ENCODE data around the gene FRAS1. TPM values are rescaled to one million over a fixed set of nuclear protein-coding genes. Genes with fewer than 3 reads are reported as not detected.

The FRAS1 gene
- polyA plus RNA-seq, 2 of the 4 experiments (the other 2 are of a cell fraction) = 2.3 to 5.8 TPM

- WGBS (ENCODE audit: missing lambda C conversion rate) = 0% methylated on average over 1 of the region's 1 CpG
- Histone ChIP-seq H3K27ac (no peak overlapping the region), H3K9me3 (no peaks in the 10 kb centered on the region), H3K4me2 (no peak overlapping the region), H3K4me3 (no peak overlapping the region), H3K4me1 (no peaks in the 10 kb centered on the region)
- ATAC-seq (no peak), DNase-seq (ENCODE audit: low read depth in 1 of 2, low spot score in 1 of 2) (no peak), FAIRE-seq (no peak)
- no peak for TF ChIP-seq HOXB5 (CRISPR knock-in tag; IDR thresholded peaks at IDR 0.05)
- CTCF ChIA-PET = interaction anchor here (0.6 kb wide), 1 partner anchor 189 kb away, joined by 5 read pairs; no protein-coding TSS in a partner anchor
- POLR2A ChIA-PET = no interaction called here
Observed at GRCh38 chr4:78024085-78024484, 33.0 kb upstream of the FRAS1 start.

- Histone ChIP-seq H3K4me1 (no peaks in the 10 kb centered on the region), H3K4me2 (no peak overlapping the region), H3K9me3 (no peaks in the 10 kb centered on the region), H3K27ac (no peak overlapping the region), H3K4me3 (no peak overlapping the region)
- ChIA-PET POLR2A (no interaction called here), CTCF (interaction anchor here (0.6 kb wide), 1 partner anchor 189 kb away, joined by 5 read pairs; no protein-coding TSS in a partner anchor)
- 66% methylated on average over 3 of the region's 3 CpGs for WGBS (ENCODE audit: missing lambda C conversion rate)
- ATAC-seq (no peak), DNase-seq (ENCODE audit: low read depth in 1 of 2, low spot score in 1 of 2) (no peak), FAIRE-seq (no peak)
- TF ChIP-seq CHD2 (IDR thresholded peaks at IDR 0.05; ENCODE audit: low read length, partially characterized antibody) = no peak
- TF ChIP-seq ZC3H11A (IDR thresholded peaks at IDR 0.05) = no peak
- no peak for TF ChIP-seq ELK1 (IDR thresholded peaks at IDR 0.05; ENCODE audit: low read depth, low read length)
- TF ChIP-seq BHLHE40 (IDR thresholded peaks at IDR 0.05; ENCODE audit: low read depth, low read length) = no peak
- TF ChIP-seq SMC3 (IDR thresholded peaks at IDR 0.05) = no peak
- TF ChIP-seq POLR2A (IDR thresholded peaks at IDR 0.05; ENCODE audit: low read length) = no peak
- no peak for TF ChIP-seq BCL3 (IDR thresholded peaks at IDR 0.05)
Observed at GRCh38 chr4:78024576-78025091, 32.5 kb upstream of the FRAS1 start.

GRCh38 chr4:78031417-78031950 lies 25.6 kb upstream of the FRAS1 start:
- no peak for DNase-seq (ENCODE audit: low read depth in 1 of 2, low spot score in 1 of 2)
- ChIA-PET POLR2A (no interaction called here), CTCF (no interaction called here)
- no peak overlapping the region for H3K4me3 ChIP-seq
- no peak overlapping the region for H3K27ac ChIP-seq
- no peak overlapping the region for H3K4me2 ChIP-seq
- no peaks in the 10 kb centered on the region for H3K4me1 ChIP-seq
- FAIRE-seq = no peak
- 63% methylated on average over 5 of the region's 5 CpGs for WGBS (ENCODE audit: missing lambda C conversion rate)
- ATAC-seq = no peak
- TF ChIP-seq NFE2L2 (conservative IDR thresholded peaks at IDR 0.05; ENCODE audit: low read length) = no peak
- no peak for TF ChIP-seq ZSCAN20 (CRISPR knock-in tag; IDR thresholded peaks at IDR 0.05)
- TF ChIP-seq EHMT2 (IDR thresholded peaks at IDR 0.05; ENCODE audit: low read depth) = no peak
- no peak for TF ChIP-seq RFX5 (IDR thresholded peaks at IDR 0.05)
- TF ChIP-seq, protein P1, sequence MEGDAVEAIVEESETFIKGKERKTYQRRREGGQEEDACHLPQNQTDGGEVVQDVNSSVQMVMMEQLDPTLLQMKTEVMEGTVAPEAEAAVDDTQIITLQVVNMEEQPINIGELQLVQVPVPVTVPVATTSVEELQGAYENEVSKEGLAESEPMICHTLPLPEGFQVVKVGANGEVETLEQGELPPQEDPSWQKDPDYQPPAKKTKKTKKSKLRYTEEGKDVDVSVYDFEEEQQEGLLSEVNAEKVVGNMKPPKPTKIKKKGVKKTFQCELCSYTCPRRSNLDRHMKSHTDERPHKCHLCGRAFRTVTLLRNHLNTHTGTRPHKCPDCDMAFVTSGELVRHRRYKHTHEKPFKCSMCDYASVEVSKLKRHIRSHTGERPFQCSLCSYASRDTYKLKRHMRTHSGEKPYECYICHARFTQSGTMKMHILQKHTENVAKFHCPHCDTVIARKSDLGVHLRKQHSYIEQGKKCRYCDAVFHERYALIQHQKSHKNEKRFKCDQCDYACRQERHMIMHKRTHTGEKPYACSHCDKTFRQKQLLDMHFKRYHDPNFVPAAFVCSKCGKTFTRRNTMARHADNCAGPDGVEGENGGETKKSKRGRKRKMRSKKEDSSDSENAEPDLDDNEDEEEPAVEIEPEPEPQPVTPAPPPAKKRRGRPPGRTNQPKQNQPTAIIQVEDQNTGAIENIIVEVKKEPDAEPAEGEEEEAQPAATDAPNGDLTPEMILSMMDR (IDR thresholded peaks at IDR 0.05) = no peak
- no peak for TF ChIP-seq RNF2 (IDR thresholded peaks at IDR 0.05; ENCODE audit: borderline replicate concordance, low read depth)
- TF ChIP-seq NPAS2 (CRISPR knock-in tag; IDR thresholded peaks at IDR 0.05; ENCODE audit: borderline replicate concordance) = no peak
- no peaks in the 10 kb centered on the region for H3K9me3 ChIP-seq

DNA sequence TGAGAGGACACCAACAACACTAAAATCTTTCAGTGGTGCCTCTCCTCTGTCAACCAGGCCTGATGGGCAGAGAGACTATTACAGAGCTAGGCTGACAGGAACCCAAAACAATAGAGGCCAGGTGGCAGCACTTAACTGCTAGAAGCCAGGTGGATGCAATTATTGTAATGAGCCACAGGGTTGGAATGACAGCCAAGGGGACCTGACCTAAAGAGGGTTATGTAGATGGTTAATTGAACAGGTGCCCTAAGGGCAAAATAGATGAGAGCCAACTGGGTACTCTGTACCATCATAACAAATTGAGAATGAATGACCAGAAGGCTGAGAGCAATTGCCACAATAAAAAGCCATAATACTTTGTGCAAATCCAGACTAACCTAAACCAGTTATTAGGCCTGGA lies 24.7 kb upstream of the FRAS1 start:
- Histone ChIP-seq H3K4me3 (no peak overlapping the region), H3K27ac (no peak overlapping the region), H3K4me2 (no peak overlapping the region), H3K9me3 (no peaks in the 10 kb centered on the region), H3K4me1 (no peaks in the 10 kb centered on the region)
- DNase-seq (ENCODE audit: low read depth in 1 of 2, low spot score in 1 of 2) = no peak
- POLR2A ChIA-PET = no interaction called here
- no peak for FAIRE-seq
- CTCF ChIA-PET = no interaction called here
- no peak for ATAC-seq
- TF ChIP-seq ZFP36 (IDR thresholded peaks at IDR 0.05; ENCODE audit: borderline replicate concordance, partially characterized antibody) (no peak), HOXB13 (CRISPR knock-in tag; IDR thresholded peaks at IDR 0.05; ENCODE audit: low read depth) (no peak), MAFK (IDR thresholded peaks at IDR 0.05; ENCODE audit: partially characterized antibody) (no peak), BHLHE40 (IDR thresholded peaks at IDR 0.05; ENCODE audit: low read depth, low read length) (no peak), FOSB (CRISPR knock-in tag; IDR thresholded peaks at IDR 0.05) (no peak)
